GM18868 (cell line): ENCODE data around the gene MACIR.

ENCODE experiments used
- ATAC-seq: cut with Tn5 transposase; IDR thresholded peaks from one replicate; pipeline ENCODE4 v1.9.1; 2021; ENCODE audit warnings: mild to moderate bottlenecking, moderate library complexity; ENCODE audit not compliant: unreplicated experiment

MACIR gene

GRCh38 chr5:103244398-103244797 is 14.2 kb upstream of the MACIR start:
- ATAC-seq, result peak; percentile 58

GRCh38 chr5:103245761-103246160 is 12.8 kb upstream of the MACIR start:
- no peak for ATAC-seq

DNA sequence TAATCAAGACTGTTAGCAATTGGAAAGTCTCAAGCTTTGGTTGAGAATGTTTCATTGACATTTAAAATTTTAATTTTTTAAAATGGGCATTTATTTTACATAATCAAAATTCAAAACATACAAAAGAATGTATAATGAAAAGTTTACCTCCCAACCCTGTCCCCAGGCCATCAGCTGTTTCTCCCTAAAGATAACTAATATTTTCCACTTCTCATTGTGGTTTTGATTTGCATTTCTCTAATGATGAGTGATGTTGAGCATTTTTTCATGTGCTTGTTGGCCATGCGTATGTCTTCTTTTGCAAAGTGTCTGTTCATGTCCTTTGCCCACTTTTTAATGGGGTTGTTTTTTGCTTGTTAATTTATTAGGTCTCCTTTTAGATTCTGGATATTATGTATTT is 11.4 kb upstream of the MACIR start:
- ATAC-seq, result no peak

DNA sequence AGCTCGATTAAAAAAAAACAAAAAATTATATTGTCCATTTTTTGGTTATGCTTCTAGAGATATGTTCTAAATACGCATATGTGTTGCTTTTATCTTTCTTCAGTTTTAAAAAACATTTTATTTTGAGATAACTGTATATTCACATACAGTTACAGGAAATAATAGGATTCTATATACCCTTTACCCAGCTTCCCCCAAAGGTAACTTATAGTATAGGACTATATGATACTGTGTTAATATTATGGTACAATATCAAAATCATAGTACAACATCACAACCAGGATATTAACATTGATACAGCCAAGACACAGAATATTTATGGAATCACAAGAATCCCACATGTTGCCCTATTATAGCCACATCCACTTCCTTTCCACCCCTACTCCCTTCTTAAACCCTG is 9.5 kb upstream of the MACIR start:
- ATAC-seq, result no peak

GRCh38 chr5:103254921-103255320 is 3.6 kb upstream of the MACIR start:
- ATAC-seq, result no peak

GRCh38 chr5:103255691-103256090 is 2.9 kb upstream of the MACIR start:
- ATAC-seq, result no peak

- ATAC-seq, result no peak
Observed at GRCh38 chr5:103256178-103256577, 2.4 kb upstream of the MACIR start.

DNA sequence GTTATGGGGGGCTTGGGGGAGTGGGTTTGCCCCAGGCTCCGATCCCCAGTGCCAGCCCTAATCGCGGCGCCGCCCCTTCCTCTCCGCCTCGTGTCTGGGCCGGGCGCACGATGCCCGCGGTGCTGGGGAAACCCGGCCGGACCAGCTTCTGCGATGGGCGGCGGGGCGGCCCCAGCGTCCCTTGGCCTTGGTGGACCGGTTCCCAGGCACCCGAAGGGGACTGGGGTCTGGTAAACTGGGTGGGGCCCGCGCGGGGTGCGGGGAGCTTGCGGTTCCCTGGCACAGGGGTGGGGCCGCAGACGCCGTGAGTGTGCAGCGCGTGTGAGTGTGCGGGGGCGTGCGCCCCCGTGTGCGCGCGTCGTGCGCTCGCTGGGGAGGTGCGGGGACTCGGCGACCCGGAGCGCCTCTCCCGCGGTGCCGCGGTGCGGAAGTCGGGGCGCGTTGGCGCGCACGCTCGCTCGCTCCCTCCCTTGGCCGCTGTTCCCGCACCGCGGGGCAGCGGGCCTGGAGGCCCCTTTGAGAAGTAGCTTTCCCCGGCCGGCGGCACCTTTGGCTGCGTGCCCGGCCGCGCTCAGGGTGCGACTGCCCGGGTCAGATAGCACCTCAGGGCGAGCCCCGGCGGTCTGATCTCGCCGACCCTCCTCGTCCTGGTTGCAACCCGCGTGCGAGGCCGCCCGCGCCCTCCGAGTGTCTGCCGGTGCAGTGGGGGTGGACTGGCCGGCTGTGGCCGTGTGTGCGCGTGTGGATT is 568 bp downstream of the MACIR start:
- ATAC-seq, result peak; percentile 34

DNA sequence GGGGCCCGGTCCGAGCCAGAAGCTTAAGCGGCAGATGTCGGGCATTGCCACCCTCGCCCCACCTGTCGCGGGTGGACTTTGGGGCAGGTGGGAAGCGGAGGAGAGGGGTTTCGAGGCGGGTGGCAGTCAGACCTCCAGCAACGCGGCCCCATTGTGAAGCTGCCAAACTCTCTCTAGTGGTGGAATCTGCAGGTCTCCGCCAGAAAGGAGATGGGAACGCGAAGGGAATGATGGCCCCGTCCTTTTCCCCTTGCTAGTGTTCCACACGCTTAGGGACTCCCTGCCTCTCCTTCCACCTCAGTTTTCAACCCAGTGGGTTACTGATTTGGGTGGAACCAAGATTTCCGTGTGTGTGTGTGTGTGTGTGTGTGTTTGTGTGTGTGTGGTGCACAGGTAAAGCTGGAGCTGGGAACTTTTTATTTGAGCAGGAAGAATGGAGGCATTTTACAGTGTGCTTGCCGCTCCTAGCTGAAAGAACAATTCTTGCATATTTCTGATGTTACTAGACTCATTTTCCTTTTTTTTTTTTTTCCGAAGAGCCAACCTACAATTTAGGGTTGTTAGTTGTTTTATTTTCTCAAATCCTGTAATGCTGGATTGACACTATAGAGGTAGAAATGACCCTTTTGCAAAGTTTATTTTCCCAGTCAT is 1.3 kb downstream of the MACIR start:
- no peak for ATAC-seq

DNA sequence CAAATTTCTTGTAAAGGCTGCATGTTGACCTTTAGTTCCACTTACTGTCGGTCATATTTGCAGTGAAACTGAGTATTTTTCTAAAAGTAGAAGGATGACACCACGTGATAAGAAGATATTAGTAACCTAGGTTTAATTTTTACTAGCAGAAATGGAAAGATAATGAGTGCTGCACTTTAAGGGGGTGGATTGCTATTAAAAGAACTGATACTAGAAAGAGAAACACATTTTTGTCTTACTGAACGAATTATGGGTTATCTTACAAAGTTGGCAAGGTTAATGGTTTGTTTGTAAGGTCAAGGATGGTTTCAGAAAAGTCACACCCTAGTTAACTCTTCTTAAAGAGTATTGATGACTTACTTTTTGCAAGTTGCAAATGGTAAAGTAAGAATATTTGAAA is 2.4 kb downstream of the MACIR start:
- peak; percentile 28 for ATAC-seq

- no peak for ATAC-seq
Observed at GRCh38 chr5:103262422-103262871, 3.9 kb downstream of the MACIR start.

GRCh38 chr5:103263054-103263453 is 4.5 kb downstream of the MACIR start:
- ATAC-seq, result no peak

- no peak for ATAC-seq
Observed at GRCh38 chr5:103264508-103264907, 5.9 kb downstream of the MACIR start.

DNA sequence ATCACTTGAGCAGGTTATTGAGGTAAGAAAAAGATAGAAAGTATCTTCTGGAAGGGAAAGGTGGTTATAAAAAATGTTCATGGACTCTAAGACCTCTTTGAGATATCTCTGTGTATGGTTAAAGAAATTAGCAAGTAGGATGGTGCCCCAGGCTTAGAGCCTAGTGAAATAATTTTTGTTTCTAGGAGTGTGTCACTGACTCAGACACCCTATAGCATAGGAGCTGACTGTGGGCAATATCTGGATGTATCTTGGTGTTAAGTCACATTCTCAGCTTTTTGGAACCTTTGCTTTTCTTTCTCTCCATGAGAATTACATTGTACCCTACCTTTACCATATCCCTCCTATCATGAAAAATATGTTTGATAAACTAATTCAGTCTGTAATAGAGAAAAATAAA is 12.0 kb downstream of the MACIR start:
- ATAC-seq, result no peak

DNA sequence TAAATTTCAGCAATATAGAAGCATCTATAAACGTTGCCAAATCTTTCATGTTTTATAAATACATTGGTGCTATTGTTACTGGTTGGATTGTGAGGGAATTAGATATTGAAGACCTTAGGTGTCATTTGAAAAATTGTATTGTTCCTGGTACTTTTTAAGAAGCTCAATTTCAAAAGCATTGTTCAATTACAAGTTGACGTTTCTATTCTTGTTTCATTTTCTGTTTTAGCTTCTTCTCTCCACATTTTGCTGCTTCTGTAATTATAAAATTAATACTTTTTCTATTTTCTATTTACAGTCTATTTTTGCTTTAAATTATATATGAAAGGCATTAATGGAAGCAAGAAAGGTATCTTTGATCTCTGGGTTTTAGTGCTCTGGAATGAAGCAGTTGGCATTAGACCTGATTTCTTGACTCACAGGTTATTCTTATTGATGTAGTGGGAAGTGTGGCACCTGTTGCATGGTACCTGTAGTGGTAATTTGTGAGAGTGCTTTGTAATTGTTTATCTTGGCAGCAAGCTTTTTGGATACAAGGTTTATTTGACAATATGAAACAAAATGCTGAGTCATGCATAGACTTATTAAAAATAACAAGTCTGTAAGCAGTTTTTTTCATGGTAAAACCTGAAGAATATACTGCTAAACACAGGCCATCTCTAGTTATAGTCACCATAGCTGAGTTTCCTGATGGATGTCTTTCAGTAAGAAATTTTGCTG is 13.2 kb downstream of the MACIR start:
- ATAC-seq, result peak; percentile 43

- ATAC-seq, result peak; percentile 20
Observed at GRCh38 chr5:103272377-103272776, 13.8 kb downstream of the MACIR start.

DNA sequence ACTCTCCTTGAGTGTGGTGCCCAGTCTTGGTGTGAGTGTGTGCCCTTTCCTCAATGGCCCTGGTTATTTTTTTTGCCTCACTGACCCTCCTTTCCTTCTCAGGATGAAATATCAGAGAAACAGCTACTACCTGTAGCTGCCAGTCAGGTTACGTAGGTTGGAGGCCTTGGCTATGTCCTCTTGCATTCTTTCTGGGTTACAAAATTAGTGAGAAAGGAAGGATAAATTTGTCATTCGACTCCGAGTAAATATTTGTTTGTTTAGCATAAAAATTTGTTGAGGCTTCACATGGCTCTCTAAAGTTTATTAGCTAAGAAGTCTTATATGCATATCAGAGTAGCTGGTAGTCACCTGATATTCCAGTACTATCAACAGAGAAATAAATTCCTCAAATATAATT is 15.4 kb downstream of the MACIR start:
- ATAC-seq, result no peak

DNA sequence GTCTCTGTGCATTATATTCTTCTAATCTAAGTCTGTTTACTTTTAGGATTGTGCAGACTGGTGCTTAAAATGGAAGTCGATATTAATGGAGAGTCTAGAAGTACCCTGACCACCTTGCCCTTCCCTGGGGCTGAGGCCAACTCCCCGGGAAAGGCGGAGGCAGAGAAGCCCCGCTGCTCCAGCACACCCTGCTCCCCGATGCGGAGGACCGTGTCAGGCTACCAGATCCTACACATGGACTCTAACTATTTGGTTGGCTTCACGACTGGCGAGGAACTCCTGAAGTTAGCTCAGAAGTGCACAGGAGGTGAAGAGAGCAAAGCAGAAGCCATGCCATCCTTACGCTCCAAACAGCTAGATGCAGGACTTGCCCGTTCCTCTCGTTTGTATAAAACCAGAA is 17.3 kb downstream of the MACIR start:
- no peak for ATAC-seq

GRCh38 chr5:103280967-103281366 is 22.4 kb downstream of the MACIR start:
- no peak for ATAC-seq

DNA sequence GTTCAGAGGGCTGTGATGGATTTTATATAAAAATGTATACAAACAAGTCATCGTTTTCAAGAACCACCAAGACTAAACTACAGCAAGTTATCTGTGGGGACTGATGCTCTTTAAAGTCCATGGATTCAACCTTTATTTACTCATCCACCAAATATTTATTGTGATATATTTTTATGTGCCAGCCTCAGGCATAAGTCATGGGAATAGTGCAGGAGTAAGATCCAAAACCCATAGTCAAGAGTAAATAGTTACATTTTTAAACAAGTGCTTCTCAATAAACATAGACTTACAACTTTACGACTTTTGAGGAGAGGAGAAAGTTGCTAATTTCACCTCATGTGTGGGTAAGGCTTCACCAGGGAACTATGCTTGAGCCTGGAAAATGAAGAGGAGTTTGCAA is 24.6 kb downstream of the MACIR start:
- no peak for ATAC-seq

DNA sequence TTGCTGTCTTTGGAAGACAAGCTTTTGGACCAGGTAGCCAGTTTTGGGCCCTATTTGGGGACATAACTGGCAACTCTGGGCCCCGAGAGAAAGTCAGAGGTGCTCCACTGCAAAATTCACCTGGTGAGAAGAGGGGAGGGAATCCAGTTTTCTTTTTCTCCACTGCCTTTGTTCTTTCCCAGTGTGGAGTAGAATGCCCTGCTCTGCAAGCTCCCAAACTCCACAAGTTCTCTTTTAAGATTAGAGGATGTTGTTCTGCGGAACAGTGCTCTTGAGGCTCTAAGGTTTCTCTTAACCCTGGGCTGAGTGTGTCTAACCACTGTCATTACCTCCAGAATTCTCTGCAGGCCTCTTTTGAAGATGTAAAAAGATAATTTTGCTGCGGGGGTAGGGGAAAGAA is 25.3 kb downstream of the MACIR start:
- no peak for ATAC-seq

GRCh38 chr5:103286622-103287021 is 28.1 kb downstream of the MACIR start:
- ATAC-seq, result no peak
